COLO829 (cell line): ENCODE measurements around the gene OR2V1.
"Not testable (repeated sequence)": the region's sequence is repeated elsewhere in the genome, so short reads cannot be mapped to it uniquely, and the experiment has no call there.

ENCODE experiments used
- DNase-seq: peaks from one replicate; pipeline ENCODE4 v3.0.0; 2012; ENCODE audit warnings: low spot score

Gene OR2V1, protein sequence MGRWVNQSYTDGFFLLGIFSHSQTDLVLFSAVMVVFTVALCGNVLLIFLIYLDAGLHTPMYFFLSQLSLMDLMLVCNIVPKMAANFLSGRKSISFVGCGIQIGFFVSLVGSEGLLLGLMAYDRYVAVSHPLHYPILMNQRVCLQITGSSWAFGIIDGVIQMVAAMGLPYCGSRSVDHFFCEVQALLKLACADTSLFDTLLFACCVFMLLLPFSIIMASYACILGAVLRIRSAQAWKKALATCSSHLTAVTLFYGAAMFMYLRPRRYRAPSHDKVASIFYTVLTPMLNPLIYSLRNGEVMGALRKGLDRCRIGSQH

DNA sequence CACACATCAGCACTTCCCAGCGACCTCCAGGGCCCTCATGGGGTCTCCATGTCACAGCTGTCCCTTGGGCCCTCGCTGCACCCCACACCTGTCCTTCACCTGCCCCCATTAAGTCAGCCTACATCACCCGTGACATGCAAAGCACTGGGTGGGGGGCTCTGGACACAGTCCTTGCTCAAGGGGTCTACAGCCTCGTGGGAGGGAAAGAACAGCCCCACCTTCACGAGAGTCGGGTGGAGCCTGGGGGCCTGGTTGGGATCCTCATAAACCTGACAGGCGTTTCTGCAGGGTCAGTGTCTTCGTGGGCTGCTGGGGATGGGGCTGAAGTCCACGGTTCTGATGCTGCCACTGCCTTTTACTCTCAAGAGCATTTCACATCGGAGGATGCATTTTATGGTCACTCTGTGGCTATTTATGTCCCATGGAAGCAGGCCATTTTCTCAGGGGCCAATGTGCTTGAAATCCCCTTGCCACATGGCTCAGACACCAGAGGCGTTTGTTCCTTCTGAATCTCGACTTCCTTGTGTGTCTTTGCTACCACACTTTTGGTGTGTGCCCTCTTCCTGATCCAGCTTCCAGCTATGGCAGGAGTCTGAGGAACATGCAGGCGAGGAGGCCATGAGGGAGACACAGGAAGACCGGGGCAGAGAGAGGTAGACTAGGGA, at the start of gene OR2V1:
Gene OR2V1, minus strand, starts transcription at position 338 of the 665 bp plus-strand sequence. CDS start 5,865 bp downstream, outside the sequence.
- DNase-seq = no peak

DNA sequence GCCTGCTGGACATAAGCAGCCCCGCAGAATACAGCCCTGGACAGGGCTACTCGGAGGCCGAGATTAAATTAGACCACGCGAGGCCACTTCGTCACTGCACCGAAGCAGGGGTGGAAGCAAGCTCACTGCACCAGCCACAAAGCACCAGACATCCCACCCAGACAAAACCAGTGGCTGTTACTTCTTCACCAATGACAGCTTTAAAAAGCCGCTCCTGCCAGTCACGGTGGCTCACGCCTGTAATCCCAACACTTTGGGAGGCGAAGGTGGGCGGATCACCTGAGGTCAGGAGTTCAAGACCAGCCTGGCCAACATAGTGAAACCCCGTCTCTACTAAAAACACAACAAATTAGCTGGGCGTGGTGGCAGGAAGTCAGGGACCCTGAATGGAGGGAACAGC, 46.6 kb upstream of the OR2V1 start:
- DNase-seq = not testable (repeated sequence)

- DNase-seq = no peak
Observed at GRCh38 chr5:181176254-181176952, 45.4 kb upstream of the OR2V1 start.

DNA sequence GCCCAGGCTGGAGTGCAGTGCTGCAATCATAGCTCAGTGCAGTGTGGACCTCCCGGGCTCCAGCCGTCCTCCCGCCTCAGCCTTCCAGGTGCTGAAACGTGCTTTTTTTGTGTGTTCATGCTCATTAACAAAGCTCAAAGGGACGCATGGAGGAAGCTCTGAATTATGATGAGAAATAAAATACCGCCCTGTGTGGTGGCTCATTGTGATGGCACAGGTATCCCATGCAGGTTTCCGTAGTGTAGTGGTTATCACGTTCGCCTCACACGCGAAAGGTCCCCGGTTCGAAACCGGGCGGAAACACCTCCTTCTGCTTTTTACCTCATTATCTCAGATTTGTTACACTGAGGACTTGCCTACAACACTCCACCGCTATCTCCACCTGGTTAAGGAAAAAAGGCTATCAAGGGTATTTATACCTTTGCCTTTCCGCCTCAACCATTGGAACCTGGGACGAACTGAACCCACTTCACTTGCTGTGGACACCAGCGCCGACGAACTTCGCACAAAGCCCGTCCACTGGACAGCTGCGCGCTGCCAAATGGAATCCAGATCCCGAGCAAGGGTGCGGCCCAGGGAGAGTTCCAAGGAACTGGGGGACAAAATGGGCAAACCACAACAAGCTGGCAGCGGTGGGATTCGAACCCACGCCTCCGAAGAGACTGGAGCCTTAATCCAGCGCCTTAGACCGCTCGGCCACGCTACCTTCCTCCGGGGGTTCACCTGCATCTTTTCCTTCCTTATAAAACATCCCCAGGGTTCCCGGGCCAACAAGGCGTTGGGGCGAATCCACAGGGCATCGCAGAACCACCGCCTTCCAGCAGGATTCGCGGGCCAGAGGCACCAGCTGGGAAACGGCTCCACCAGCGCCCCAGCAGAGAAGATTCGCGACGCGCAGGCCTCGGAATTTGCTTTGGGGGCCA, 42.7 kb upstream of the OR2V1 start:
- DNase-seq = peak; percentile 43

DNA sequence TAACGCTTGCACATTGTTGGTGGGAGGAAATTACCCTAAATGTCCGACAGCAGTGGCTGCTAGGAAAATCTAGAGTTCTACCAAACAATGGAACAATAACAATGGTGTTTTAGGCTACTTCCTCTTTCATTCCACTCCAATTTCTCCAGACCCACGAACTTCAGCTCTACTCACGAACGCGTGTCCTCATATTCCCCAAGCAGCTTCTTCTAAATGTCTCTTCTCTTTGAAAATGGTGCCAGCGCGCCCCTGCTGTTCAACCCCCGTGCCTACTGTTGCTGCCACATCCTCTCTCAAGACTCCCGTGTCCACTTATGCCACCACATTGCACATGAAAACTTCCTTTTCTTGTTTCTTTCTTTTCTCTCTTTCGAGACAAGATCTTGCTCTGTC, 42.1 kb upstream of the OR2V1 start:
- no peak for DNase-seq

- DNase-seq = no peak
Observed at GRCh38 chr5:181171782-181172181, 40.8 kb upstream of the OR2V1 start.

GRCh38 chr5:181170996-181171395, 40.0 kb upstream of the OR2V1 start:
- DNase-seq = no peak

GRCh38 chr5:181170237-181170825, 39.4 kb upstream of the OR2V1 start:
- DNase-seq = no peak

- DNase-seq = not testable (repeated sequence)
Observed at GRCh38 chr5:181169459-181170236, 38.7 kb upstream of the OR2V1 start.

GRCh38 chr5:181168595-181169118, 37.7 kb upstream of the OR2V1 start:
- no peak for DNase-seq

- no peak for DNase-seq
Observed at GRCh38 chr5:181167814-181168488, 37.0 kb upstream of the OR2V1 start.

GRCh38 chr5:181166812-181167733, 36.1 kb upstream of the OR2V1 start:
- DNase-seq = no peak

DNA sequence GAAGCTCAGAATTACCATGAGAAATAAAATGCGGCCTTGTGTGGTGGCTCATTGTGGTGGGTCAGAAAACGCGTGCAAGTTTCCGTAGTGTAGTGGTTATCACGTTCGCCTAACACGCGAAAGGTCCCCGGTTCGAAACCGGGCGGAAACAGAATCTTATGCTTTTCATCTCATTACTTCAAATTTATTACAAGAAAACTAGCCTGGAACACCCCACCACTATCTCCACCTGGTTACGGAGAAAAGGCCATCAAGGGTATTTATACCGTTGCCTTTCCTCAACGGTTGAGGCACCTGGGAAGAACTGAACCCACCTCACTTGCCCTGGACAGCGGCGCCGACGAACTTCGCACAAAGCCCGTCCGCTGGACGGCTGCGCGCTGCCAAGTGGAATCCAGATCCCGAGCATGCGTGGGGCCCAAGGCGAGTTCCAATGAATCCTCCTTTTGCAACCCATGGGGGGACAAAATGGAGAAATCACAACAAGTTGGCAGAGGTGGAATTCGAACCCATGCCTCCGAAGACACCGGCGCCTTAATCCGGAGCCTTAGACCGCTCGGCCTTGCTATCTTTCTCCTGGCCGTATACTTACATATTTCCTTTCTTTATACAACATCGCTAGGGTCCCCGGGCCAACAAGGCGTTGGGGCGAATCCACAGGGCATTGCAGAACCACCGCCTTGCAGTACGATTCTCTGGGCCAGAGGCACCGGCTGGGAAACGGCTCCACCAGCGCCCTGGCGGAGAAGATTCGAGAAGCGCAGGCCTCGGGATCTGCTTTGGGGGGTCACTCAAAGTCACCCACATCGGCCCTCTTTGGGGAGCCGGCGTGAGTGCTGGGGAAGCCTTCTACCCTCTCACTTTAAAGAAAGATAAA, 33.3 kb upstream of the OR2V1 start:
- DNase-seq = no peak

DNA sequence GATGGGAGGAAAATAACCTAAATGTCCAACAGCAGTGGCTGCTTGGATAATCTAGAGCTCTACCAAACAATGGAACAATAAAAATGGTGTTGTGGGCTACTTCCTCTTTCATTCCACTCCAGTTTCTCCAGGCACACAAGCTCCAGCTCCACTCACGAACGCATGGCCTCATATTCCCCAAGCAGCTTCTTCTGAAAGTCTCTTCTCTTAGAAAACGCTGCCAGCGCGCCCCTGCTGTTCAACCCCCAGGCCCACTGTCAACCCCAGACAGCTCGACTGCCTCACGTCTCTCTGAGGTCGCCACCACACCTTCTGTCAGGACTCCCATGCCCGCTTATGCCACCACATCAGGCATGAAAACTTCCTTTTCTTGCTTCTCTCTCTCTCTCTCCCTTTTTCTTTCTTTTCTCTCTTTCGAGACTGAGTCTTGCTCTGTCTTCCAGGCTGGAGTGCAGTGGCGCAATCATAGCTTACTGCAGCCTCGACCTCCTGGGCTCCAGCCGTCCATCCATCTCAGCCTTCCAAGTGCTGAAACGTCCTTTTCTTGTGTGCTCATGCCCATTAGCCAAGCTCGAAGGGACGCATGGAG, 32.6 kb upstream of the OR2V1 start:
- DNase-seq = no peak

- no peak for DNase-seq
Observed at GRCh38 chr5:181161534-181162175, 30.7 kb upstream of the OR2V1 start.

DNA sequence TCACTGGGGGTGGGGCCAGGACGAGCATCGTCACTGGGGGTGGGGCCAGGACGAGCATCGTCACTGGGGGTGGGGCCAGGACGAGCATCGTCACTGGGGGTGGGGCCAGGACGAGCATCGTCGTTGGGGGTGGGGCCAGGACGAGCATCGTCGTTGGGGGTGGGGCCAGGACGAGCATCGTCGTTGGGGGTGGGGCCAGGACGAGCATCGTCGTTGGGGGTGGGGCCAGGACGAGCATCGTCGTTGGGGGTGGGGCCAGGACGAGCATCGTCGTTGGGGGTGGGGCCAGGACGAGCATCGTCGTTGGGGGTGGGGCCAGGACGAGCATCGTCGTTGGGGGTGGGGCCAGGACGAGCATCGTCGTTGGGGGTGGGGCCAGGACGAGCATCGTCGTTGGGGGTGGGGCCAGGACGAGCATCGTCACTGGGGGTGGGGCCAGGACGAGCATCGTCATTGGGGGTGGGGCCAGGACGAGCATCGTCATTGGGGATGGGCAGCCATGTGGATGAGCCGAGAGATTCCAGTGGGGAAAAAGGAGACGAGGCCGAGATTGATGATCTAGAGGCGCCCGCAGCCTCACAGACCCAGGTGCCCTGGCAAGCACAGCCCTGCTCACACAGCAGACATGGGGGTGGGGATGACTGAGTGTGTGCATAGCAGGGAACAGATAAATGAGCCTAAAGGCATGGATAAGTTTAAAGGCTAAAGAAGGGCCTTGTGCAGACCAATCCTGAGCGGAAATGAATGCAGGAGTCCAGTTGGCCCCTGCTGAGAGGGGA, 30.0 kb upstream of the OR2V1 start:
- peak; percentile 70 for DNase-seq
